Limb (tissue), 2 donors: ENCODE measurements around the gene FLT3.
"Not testable (repeated sequence)": the region's sequence is repeated elsewhere in the genome, so short reads cannot be mapped to it uniquely, and the experiment has no call there.

Source experiments
- DNase-seq, 2 donors: peaks; one replicate each; pipeline ENCODE4 v3.0.0-alpha.2; 2016; ENCODE audit errors: extremely low spot score in 2 of 2

Gene FLT3

DNA sequence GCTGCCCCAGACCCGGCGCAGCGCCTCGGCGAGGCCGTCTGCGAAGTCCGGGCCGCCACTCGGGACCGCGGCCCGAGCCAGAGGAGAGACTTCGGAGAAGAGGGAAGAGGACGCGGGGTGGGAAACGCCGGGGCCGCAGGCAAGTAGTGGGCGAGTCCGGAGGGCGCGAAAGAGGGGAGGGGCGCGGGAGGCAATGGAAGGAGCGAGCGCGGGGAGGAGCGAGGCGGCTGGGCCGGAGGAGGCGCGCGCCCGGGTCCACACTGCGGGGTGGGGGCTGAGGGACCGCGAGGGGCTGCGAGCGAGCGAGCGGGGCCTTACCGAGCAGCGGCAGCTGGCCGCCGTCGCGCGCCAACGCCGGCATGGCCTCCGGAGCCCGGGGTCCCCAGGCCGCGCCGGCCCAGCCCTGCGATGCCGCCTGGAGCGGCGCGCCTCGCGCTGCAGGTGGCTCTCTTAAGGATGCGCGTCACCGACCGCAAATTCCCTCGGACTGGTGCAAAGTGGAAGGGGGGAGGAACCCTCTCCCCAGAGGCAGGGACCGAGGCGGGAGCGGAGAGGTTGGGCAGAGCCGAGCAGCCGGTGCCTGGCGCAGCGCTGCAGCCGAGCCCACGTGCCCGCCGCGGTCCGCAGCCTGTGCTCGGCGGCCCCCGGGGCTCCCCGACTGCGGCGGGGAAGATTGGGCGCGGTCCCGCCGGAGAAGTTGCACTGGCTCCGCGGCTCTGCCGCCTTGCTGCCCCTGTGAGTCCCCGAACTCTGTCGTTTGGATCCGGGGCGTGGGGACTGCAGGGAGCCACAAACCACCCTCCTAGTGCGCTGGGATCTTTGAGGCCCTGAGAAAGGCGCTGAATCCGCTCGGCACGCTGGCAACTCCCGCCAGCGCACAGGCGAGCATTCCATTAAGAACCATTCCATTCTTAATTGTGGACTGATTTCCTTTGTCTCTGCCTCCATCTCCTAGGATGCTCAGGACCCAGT, at the start of gene FLT3:
TSS of gene FLT3 (minus strand) at position 427 of the 972 bp plus-strand sequence. CDS start at position 361, 66 bp downstream.
- DNase-seq = peak in 1 of 2 donors; percentile 65

DNA sequence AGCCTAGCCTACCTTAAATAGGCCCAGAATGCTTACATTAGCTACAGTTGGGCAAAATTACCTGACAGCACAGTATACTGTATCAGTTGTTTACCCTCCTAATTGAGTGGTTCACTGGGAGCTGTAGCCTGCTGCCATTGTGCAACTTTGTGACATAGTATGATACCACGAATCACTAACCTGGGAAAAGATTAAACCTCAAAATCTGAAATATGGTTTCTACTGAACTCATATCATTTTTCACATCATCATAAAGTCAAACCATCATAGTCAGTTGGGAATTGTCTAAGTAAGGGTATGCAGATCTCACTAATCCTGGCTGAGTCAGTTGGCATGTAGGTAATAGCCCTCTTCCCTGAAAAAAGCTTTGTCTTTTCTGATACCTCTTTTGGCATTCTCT, 47.1 kb upstream of the FLT3 start:
- no peak for DNase-seq

DNA sequence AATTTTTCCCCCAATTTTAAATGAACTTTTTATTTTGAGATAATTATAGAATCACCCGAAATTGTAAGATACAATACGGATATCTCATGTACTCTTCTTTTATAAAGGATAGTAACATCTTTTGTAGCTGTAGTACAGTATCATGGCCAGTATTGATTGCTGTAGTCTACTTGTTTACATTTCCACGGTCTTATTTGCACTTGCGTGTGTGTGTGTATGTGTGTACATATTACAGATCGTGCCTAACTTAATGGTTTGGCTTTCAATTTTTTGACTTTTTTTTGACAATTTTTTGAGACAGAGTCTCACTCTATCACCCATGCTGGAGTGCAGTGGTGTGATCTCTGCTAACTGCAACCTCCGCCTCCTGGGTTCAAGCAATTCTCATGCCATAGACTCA, 44.7 kb upstream of the FLT3 start:
- no peak for DNase-seq

DNA sequence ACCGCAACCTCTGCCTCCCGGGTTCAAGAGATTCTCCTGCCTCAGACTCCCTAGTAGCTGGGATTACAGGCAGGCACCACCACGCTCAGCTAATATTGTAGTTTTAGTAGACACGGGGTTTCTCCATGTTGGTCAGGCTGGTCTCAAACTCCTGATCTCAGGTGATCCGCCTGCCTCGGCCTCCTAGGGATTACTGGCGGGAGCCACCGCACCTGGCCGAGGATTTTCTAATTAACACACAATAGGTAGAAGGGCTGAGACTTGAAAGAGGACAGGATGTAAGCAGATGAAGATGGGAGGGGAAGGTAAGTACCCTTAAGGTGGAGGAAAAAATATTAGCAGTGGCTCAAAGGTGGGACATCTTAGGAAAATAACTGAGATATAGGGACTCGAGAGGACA, 41.2 kb upstream of the FLT3 start:
- DNase-seq = not testable (repeated sequence)

DNA sequence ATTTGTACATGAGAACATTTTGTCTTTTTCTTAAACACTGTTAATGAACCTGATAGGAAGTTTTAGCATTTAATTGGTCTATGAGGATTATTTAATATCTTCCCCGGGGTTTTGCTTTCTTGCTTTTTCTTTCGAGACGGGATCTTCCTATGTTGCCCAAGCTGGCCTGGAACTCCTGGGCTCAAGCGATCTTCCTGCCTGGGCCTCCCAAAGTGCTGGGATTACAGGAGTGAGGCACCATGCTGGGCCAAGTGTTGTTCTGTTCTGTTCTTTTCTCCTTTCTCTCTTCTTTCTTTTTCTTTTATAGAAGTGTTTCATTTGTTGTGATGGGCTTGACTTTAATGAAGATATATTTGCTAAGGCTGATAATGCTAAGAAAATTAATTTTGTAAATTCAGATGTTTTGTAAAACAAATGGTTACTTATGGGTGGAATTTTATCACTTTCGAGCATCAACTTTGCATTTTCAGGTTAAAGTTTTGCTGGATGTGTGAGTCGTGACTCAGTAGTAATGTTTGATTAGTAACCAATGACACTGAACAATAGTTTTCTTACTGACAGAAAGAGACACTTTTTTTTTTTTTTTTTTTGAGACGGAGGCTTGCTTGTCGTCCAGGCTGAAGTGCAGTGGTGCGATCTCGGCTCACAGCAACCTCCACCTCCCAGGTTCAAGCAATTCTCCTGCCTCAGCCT, 40.2 kb upstream of the FLT3 start:
- DNase-seq = no peak

DNA sequence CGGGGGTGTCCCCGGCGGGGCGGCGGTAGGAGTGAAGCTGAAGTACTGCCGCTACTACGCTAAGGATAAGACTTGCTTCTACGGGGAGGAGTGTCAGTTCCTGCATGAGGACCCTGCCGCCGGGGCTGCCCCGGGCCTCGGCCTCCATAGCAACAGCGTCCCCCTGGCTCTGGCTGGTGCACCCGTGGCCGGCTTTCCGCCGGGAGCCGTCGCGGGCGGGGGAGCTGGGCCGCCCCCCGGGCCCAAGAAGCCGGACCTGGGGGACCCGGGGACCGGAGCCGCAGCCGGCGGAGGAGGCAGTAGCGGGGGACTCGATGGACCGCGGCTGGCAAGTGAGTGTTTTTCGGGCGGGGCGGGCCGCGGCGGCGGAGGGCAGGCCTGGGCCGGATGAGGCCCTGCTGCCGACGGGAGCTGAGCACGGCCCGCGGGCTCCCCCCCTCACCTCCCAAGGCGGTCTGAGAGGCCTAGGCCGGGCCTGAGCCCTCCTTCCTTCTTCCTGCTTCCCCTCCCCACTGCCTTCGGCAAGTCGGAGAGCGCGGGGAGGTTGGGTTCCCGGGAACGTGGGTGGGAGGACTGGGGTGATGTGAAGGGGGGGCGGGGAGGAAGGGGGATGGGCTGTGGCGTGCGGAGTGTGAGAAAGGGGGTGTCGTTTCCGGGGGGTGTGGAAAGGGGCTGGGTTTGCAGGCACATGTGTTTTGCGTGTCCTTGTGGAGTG, 38.5 kb upstream of the FLT3 start:
- peak; percentile 87 to 94 for DNase-seq

DNA sequence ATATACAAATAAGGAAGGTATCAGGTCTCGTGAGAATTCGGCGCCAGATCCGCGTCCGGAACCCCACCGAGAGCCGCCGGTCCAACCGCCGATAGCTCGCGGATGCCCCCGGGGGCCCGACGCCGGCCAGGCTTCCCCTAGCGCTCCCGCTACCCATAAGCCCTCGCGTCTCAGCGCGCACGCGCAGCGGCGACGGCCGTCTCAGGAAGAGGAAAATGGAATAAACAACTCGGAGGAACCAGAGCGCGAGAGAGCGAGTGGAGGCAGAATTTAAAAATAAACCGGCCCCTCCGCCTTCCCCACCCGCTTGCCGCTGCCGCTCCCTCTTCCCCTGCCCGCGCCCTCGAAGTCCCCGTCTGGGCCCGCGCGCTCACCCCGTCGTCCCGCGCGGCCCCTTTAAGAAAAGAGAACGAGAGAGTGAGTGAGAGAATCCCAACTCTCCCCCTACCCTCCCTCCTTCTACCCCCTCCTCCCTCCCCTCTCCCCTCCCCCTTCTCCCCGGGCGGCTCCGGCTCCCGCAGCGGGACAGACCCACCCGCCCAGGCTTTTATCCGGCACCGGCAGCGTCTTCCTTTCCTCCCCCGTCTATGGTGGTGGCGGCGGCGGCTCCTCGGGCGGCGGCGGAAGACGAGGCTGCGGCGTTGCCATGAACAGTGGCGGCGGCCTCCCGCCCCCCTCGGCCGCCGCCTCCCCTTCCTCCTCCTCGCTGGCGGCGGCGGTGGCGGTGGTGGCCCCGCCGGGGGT, 37.8 kb upstream of the FLT3 start, which contains the start of gene PAN3:
TSS of gene PAN3 (plus strand) at position 534 of the 744 bp plus-strand sequence. CDS start at position 647, 113 bp downstream.
- peak; percentile 91 to 94 for DNase-seq

DNA sequence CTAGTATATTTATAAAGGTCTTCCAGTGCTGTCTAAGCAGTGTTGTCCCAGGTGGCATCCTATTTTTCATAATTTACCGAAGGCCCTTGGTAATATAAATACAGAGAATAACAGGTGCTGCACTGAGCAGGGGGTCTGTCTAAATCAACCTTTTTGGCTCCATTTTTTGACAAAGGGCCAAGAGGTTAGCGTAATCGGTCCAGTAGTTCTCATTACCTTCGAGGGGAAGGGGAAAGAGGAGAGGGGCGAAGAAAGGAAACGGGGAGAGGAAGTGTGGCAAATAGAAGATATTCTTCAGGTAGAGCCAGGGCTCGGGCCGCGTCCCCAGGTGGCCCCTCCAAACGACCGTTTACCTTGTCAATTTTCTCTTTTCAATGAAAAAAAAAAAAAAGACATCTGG, 37.2 kb upstream of the FLT3 start:
- DNase-seq = no peak

DNA sequence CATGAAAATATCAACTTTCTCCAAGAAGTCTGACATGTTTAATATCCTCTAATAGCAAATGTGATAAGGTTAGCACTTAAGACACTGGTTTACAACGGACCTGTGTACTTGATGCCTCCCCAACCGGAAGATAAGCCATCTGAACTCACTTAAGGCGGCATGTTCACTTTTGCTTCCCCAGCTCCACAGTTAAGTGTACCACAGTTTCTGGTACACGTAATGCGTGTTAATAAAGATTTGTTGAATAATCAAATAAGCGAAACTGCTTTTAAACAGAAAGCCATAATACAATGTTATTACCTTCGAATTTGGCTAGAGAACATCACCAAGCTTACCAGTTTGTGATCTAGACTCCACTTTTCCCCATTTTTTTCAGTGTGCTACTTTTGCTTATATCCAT, 36.5 kb upstream of the FLT3 start:
- no peak for DNase-seq

DNA sequence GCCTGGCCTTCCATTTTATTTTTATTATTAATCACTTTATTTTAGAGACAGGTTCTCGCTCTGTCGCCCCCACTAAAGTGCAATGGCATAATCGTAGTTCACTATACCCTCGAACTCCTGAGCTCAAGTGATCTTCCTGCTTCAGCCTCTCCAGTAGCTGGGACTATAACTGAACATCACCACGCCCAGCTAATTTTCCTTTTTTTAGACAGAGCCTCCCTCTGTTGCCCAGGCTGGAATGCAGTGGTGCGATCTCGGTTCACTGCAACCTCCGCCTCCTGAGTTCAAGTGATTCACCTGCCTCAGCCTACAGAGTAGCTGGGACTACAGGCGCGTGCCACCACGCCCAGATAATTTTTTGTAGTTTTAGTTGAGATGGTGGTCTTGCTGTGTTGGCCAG, 31.3 kb upstream of the FLT3 start:
- DNase-seq = no peak

DNA sequence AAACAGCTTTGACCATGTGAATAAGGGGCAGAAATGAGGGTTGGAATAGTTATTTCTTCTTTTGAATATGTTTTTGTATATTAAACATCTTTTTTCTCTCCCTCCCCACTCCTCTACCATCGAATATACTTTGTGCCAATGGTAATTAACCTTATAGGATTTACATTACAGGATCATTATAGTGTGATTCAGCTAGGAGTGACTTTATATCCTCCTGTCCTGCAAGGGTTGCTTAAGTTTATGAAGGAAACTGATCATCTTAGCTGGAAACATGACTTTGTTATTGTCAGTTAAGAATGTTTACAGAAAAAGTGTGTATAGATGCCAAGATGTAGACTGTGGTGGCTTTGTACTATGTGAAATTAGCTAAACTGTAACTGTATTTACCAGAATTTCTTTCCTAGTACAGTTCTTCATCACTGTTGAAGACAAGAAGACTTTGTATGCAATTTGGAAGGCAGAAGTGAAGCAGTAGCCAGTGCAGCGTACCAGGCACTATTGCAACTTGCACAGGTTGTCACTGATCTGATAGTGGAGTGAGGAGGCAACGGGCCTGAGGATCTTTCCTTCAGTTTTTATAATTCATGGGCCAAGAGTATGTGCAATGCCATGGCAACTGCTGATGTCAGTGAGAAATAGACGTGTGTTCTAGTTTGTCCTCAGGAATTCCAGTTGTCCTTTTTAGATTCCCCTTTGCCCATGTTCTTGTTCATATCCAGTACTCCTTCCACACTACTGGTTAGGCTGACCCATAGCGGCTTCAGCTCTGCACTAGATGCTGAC, 29.7 kb upstream of the FLT3 start:
- DNase-seq = no peak

DNA sequence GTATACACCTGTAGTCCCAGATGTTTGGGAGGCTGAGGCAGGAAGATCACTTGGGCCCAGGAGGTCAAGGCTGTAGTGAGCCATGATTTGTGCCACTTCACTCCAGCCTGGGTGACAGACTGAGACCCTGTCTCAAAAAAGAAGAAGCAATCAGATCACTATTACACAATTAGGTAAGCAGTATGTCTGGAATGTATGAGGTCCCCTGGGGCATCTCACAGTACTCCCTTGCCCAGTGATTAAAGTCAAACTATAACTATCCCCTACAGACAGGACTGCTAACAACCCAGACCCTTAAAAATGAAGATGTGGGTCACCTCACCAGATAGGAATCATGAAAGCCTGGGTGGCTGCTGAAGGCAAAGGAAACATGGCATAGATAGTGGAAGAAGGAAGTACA, 28.6 kb upstream of the FLT3 start:
- no peak for DNase-seq

DNA sequence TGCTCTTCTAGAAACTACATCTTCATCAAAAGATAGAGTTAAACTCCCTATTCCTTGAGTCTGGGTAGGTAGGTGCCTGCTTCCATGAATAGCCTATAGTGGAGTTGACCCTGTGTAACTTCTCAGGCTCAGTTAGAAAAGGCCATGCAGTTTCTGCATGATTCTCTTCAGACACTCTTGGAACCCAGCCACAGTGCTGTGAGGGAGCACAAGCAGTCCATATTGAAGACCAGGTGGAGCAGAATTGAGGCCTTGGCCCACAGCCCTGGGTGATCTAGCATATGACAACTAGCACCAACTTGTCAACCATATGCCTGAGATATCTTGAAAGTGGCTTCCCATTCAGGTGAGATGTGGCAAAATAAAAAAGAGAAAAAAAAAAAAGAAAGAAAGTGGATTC, 27.7 kb upstream of the FLT3 start:
- DNase-seq = no peak

DNA sequence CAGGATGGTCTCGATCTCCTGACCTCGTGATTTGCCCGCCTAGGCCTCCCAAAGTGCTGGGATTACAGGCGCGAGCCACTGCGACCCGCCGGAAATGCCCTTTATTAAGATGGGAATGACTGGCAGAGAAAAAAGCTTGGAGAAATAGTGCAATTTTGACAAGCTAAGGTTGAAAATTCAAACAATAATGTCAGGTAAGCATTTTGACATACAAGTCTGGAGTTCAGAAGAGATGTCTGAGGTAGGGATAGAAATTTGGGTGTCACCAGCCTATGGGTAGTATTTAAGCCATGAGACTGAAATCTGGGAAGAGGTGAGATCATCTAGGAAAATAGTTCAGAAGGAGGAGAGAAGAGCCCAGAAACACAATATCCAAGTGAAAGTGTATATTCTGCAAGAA, 20.8 kb upstream of the FLT3 start:
- DNase-seq = no peak

DNA sequence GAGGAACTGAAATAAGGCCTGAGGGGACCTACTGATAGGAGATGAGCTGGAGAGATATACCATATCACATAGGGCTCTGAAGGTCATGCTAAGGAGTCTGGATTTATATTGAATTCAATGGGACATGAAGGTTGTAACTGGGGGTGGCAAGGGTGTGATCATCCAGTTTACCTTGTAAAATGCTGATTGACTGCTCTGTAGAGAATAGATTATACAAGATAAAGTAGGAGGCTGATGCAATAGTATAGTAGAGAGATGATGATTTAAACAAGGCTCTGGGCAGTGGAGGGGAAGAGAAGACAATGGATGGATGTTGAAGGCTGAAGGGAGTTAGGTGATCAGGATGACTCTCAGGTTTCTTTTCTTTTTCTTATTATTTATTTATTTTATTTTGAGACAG, 19.9 kb upstream of the FLT3 start:
- no peak for DNase-seq

DNA sequence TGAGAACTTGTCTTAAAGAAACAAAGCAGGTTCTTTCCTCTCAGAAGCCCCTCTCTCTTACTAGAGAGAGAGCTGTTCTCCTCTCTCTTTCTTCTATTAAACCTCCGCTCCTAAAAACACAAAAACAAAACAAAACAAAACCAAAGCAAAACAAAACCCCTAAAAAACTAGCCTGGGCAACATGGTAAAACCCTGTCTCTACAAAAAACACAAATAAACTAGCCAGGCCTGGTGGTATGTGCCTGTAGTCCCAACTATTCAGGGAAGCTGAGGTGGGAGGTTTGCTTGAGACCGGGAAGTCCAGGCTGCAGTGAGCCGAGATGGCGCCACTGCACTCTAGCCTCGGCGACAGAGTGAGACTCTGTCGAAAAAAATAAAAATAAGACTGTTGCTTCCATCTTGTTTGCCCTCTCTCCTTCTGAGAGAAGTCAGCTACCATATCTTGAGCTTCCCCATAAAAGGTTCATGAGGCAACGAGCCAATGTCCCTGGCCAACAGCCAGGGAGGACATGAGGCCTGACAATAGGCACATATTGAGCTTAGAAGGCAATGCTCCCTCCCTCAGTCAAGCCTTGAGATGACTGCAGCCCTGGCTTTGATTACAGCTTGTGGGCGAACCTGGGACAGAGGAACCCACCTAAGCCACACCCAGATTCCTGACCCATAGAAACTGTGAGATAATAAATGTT, 17.5 kb upstream of the FLT3 start:
- DNase-seq = no peak

DNA sequence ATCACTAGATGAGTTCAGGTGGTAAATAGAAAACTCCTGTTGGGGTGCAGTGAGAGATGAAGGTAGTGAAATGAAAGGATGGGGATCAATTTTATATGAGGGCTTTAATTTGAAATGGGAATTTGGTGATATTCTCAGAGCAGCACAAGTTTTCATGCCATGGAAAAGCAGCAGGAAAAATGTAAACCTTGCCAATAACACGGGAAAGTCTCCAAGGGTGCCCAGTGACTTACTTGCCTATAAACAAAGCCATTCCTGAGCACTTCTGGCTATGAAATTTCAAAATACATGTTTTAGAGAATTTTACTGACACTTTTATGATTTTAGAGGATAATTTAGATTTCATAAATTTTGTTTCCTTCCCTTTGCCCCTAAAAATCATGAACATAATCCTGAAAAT, 16.4 kb upstream of the FLT3 start:
- no peak for DNase-seq

DNA sequence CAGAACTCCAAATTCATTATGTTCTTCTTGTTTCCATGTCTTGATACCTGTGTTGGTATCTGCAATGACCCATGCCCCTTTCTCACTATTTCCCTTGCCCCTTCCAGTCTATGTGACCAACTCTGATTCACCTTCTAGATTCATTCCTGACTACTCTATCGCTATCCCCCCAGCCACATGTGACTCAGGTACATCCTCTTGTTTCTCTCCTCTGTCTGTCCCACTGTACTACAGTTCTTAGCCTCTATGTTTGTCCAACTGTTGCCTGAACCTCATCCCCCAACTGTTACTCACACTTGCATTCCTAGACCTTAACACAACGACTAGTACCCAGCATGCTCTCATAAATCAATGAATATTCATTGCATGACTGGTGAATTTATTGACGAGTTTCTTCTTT, 10.0 kb upstream of the FLT3 start:
- DNase-seq = no peak

DNA sequence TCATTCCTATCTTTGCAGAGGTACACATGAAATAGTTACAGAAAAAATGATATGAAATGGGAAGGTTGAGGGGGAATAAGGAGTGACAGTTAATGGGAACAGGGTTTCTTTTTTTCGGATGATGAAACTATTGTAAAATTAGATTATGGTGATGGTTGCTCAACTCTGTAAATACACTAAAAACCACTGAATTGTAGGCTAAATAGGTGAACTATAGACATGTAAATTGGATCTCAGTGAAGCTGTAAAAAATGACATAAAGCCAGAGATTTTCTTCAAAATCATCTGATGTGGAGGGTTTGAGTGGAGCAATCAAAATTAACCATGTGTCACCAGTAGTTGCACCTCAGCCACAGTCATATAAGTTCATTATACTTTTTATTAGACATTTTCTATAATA, 6.6 kb upstream of the FLT3 start:
- no peak for DNase-seq

DNA sequence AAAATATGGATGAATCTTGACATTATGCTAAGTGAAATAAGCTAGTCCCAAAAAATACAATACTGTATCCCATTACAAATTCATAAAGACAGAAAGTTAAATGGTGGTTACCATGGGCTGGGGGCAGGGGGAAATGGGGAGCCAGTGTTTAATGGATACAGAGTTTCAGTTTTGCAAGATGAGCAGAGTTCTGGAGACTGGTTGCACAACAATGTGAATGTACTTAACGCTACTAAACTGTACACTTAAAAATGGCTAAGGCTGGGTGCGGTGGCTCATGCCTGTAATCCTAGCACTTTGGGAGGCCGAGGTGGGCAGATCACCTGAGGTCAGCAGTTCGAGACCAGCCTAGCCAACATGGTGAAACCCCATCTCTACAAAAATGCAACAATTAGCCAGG, 1.5 kb upstream of the FLT3 start:
- DNase-seq = not testable (repeated sequence)
